Endothelial cell of umbilical vein (primary cell): ENCODE results near the gene FOXL2. TPM values are rescaled to one million over a fixed set of nuclear protein-coding genes. Genes with fewer than 3 reads are reported as not detected.

ENCODE experiments used
- BruUV-seq: library from RNA; stranded (reverse); fragments of 400-500 nt; replicated peaks from 2 replicates; lab custom pipeline; 2021; lab: Mats Ljungman, UMichigan
- CTCF ChIA-PET: fragments of 300-600, 350-600 bp; sonication (Branson Sonifier 250); formaldehyde crosslinking; loops from one replicate; lab custom pipeline; 2021; ENCODE audit warnings: antibody characterized with exemption, inconsistent platforms; lab: Charles Lee
- POLR2A ChIA-PET: fragments of 300-600, 350-600 bp; sonication (Branson Sonifier 250); formaldehyde crosslinking; loops from one replicate; lab custom pipeline; 2021; ENCODE audit warnings: antibody characterized with exemption, inconsistent platforms; lab: Charles Lee
- DNase-seq: peaks from one replicate; pipeline ENCODE4 v3.0.0-alpha.2; 2011; ENCODE audit warnings: low read depth, low spot score
- FAIRE-seq: peaks from 2 replicates; lab custom pipeline; 2011; peaks lifted over from hg19 to GRCh38; lab: Jason Lieb, UNC
- H2AFZ ChIP-seq: 2 replicates; pipeline ENCODE4 v1.6.0; 2012; ENCODE audit warnings: low read depth, low read length, control low read depth, inconsistent platforms
- H3K27ac ChIP-seq: 2 replicates; pipeline ENCODE4 v1.5.1; 2011; ENCODE audit warnings: low read depth, mild to moderate bottlenecking, control low read depth, low read length, moderate library complexity; ENCODE audit not compliant: insufficient read depth
- H3K27me3 ChIP-seq, 2 experiments: 2 replicates each; pipeline versions ENCODE4 v1.6.0 to v1.6.1; 2011; ENCODE audit warnings: low read length in 2 of 2, mixed read lengths in 1 of 2; ENCODE audit not compliant: control insufficient read depth in 2 of 2, insufficient read depth in 2 of 2
- H3K36me3 ChIP-seq, 2 experiments: 2 replicates in 1 of 2; 3 replicates in 1 of 2; pipeline ENCODE4 v1.5.1; 2011; ENCODE audit warnings: low read length in 2 of 2, mild to moderate bottlenecking in 1 of 2, moderate library complexity in 1 of 2; ENCODE audit not compliant: control insufficient read depth in 2 of 2, insufficient read depth in 2 of 2; ENCODE audit errors: extremely low read depth in 1 of 2
- H3K4me1 ChIP-seq: 3 replicates; pipeline ENCODE4 v1.5.1; 2011; ENCODE audit warnings: mild to moderate bottlenecking, low read length; ENCODE audit not compliant: control insufficient read depth, insufficient read depth; ENCODE audit errors: extremely low read depth
- H3K4me2 ChIP-seq: 2 replicates; pipeline ENCODE4 v1.6.1; 2011; ENCODE audit warnings: low read length, control low read depth, mixed read lengths; ENCODE audit not compliant: insufficient read depth
- H3K4me3 ChIP-seq, 3 experiments: fragments of 200-600 bp in 1 of 3; sonication (generic), shearing (Covaris generic) in 1 of 3; replicated peaks in 1 of 3; 2 replicates each; pipeline ENCODE4 v1.5.1; 2011 to 2016; ENCODE audit warnings: control low read depth in 3 of 3, low read length in 3 of 3, mild to moderate bottlenecking in 2 of 3, inconsistent platforms in 1 of 3, low read depth in 1 of 3, moderate library complexity in 1 of 3; ENCODE audit not compliant: insufficient read depth in 1 of 3
- H3K79me2 ChIP-seq: 2 replicates; pipeline ENCODE4 v1.6.0; 2012; ENCODE audit warnings: low read length, inconsistent platforms; ENCODE audit not compliant: control insufficient read depth, insufficient read depth
- H3K9ac ChIP-seq: replicated peaks from 2 replicates; pipeline ENCODE3; 2011; ENCODE audit warnings: low read length, control low read depth; ENCODE audit not compliant: insufficient read depth; ENCODE audit errors: extremely low read depth
- H3K9me1 ChIP-seq: replicated peaks from 3 replicates; pipeline ENCODE4 v1.6.0; 2011; ENCODE audit warnings: mild to moderate bottlenecking, low read length; ENCODE audit not compliant: control insufficient read depth, insufficient read depth; ENCODE audit errors: extremely low read depth
- H3K9me3 ChIP-seq: replicated peaks from 2 replicates; pipeline ENCODE4 v1.5.1; 2012; ENCODE audit warnings: low read length, inconsistent platforms; ENCODE audit not compliant: control insufficient read depth, insufficient read depth
- H4K20me1 ChIP-seq: replicated peaks from 2 replicates; pipeline ENCODE3; 2011; ENCODE audit warnings: mild to moderate bottlenecking, low read length; ENCODE audit not compliant: control insufficient read depth, insufficient read depth; ENCODE audit errors: extremely low read depth
- EZH2 ChIP-seq: IDR thresholded peaks from 2 replicates; pipeline ENCODE4 v1.6.1; 2012; ENCODE audit warnings: borderline replicate concordance, low read depth, mild to moderate bottlenecking, moderate library complexity, low read length, inconsistent platforms; ENCODE audit not compliant: severe bottlenecking
- FOS ChIP-seq: IDR thresholded peaks from 2 replicates; pipeline ENCODE4 v1.6.1; 2011; ENCODE audit warnings: mild to moderate bottlenecking, low read length, moderate library complexity, borderline replicate concordance; ENCODE audit not compliant: insufficient read depth
- GATA2 ChIP-seq: IDR thresholded peaks from 2 replicates; pipeline ENCODE4 v1.7.0; 2011; ENCODE audit warnings: low read depth, mild to moderate bottlenecking, moderate library complexity, mixed read lengths, low read length; ENCODE audit not compliant: insufficient read length, insufficient read depth
- JUN ChIP-seq: IDR thresholded peaks from 2 replicates; pipeline ENCODE4 v1.6.1; 2011; ENCODE audit warnings: borderline replicate concordance, low read depth; ENCODE audit not compliant: insufficient read length, insufficient read depth
- MYC ChIP-seq: IDR thresholded peaks from one replicate; pipeline ENCODE4 v1.6.1; 2011; ENCODE audit warnings: mild to moderate bottlenecking, low read depth, low read length
- POLR2A ChIP-seq: IDR thresholded peaks from 2 replicates; pipeline ENCODE4 v1.6.1; 2012; ENCODE audit warnings: low read depth, mild to moderate bottlenecking, control low read depth, low read length
- POLR2AphosphoS5 ChIP-seq: IDR thresholded peaks from 2 replicates; pipeline ENCODE4 v1.6.1; 2012; ENCODE audit warnings: low read depth, mild to moderate bottlenecking, control low read depth, low read length, moderate library complexity; ENCODE audit not compliant: insufficient read depth
- dilution Hi-C: fragments of 300-500 bp; cut with MboI; formaldehyde crosslinking; loops from one replicate; pipeline ENCODE4 v1.15.0; 2019; ENCODE audit warnings: low sequenced_read_pairs; ENCODE audit not compliant: extremely low pct_ligation_motif_present
- intact Hi-C: fragments of 100-400 bp; cut with micrococcal nuclease; formaldehyde crosslinking; loops from one replicate; pipeline ENCODE4 v1.10.0; 2022
- polyA plus RNA-seq, 4 experiments: library from polyadenylated mRNA; depleted of rRNA in 3 of 4; stranded (reverse) in 3 of 4; unstranded in 1 of 4; fragments of >200 nt; gene quantifications; 2 replicates each; pipeline versions ENCODE4 v1.2.1 to v1.2.3, GENCODE V29; 2011 to 2012; ENCODE audit warnings: missing spikeins in 1 of 4
- total RNA-seq: library from RNA; stranded (reverse); gene quantifications from 2 replicates; pipeline ENCODE4 v1.2.3, GENCODE V29; 2021
- TF ChIP-seq, protein P1 (sequence below), 2 donors: IDR thresholded peaks; 1 replicate in 1 of 2; 2 replicates in 1 of 2; pipeline ENCODE4 v1.5.1; 2011; ENCODE audit warnings: low read length in 2 of 2, mild to moderate bottlenecking in 2 of 2, moderate library complexity in 2 of 2, control low read depth in 1 of 2, inconsistent platforms in 1 of 2, low read depth in 1 of 2; ENCODE audit not compliant: insufficient read depth in 1 of 2; ENCODE audit errors: extremely low read depth in 1 of 2
- TF ChIP-seq, protein P2 (sequence below): IDR thresholded peaks from 2 replicates; pipeline ENCODE4 v1.6.1; 2011; ENCODE audit not compliant: insufficient read depth, insufficient read length

Gene FOXL2
- total and polyA plus RNA-seq, 2 donors (not counting 3 experiments of a cell fraction or from before 2014, with no cell fraction given) = not detected

DNA sequence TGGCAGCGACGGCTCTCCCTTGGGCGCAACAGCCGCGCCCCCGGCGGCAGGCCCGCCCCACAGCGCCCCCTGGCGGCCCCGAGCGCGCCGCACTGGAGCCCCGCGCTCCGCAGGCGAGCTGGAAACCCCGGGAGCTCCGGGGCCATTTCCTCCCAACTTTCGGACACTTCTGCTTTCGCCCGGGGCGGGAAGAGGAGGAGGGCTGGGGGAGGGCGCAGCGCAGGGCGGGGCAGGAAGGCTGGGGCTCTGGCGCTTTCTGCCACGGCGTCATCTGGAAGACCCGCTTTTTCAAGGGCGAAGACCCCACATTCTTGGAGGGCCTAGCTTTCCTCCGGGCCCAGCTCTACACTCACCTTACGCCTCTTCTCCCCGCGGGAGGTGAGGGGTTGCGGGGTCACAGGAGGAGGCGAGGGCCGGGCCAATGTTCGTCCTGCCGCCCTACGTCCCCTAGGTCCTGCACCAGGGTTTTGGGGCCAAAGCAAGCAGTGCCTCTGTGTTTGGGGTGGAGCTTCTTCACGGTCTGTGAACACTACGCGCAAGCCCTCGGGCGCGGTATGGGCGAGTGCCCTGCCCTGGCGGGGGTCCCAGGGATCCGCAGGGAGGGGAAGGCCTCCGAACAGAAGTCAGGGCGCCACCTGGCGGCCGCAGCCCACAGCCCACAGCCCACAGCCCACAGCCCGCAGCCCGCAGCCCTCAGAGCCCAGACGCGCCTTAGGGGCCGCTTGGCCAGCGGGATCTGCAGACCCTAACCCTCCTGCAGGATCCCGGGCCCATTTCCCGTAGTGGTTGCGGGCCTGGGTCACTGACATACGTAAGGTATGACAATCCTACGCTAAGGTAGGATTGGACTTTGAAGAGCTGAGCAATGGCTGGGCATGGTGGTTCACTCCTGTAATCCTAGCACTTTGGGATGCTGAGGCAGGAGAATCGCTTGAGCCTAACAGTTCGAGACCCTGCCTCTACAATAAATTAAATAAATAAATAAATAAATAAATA is 31.1 kb downstream of the FOXL2 start:
- Histone ChIP-seq H3K4me1 (peaks cover 8% of the 10 kb centered on the region), H3K27me3 (no peaks in the 10 kb centered on the region), H3K9ac (peak overlapping the region; percentile 83), H2AFZ (peak overlapping the region; percentile 80), H4K20me1 (no peaks in the 10 kb centered on the region), H3K79me2 (no peaks in the 10 kb centered on the region), H3K4me3 (peak overlapping the region; percentile 12 to 81 (median 64)), H3K27ac (peak overlapping the region; percentile 74), H3K9me1 (no peaks in the 10 kb centered on the region), H3K9me3 (no peaks in the 10 kb centered on the region), H3K36me3 (no peaks in the 10 kb centered on the region), H3K4me2 (peak overlapping the region; percentile 77)
- FAIRE-seq (peak; percentile 69), DNase-seq (peak; percentile 88)
- intact Hi-C loops = loop anchor here (1.0 to 2.0 kb wide), 10 partner anchors 24 to 436 kb away; partner anchors contain the start of genes CEP70, FAIM and PIK3CB
- POLR2A ChIA-PET = interaction anchor here (0.7 to 1.7 kb wide), 7 partner anchors 10 to 322 kb away, joined by 3 to 11 read pairs (median 4); partner anchors contain the start of gene CEP70
- dilution Hi-C loops = no loop called here
- CTCF ChIA-PET = interaction anchor here (0.6 to 13.0 kb wide), 118 partner anchors 9 to 863 kb away, joined by 3 to 862 read pairs (median 6); partner anchors contain the start of genes CEP70, DBR1, ESYT3 and FAIM
- TF ChIP-seq MYC = no peak
- no peak for TF ChIP-seq FOS
- TF ChIP-seq POLR2AphosphoS5 = peak; percentile 35
- TF ChIP-seq, protein P1, sequence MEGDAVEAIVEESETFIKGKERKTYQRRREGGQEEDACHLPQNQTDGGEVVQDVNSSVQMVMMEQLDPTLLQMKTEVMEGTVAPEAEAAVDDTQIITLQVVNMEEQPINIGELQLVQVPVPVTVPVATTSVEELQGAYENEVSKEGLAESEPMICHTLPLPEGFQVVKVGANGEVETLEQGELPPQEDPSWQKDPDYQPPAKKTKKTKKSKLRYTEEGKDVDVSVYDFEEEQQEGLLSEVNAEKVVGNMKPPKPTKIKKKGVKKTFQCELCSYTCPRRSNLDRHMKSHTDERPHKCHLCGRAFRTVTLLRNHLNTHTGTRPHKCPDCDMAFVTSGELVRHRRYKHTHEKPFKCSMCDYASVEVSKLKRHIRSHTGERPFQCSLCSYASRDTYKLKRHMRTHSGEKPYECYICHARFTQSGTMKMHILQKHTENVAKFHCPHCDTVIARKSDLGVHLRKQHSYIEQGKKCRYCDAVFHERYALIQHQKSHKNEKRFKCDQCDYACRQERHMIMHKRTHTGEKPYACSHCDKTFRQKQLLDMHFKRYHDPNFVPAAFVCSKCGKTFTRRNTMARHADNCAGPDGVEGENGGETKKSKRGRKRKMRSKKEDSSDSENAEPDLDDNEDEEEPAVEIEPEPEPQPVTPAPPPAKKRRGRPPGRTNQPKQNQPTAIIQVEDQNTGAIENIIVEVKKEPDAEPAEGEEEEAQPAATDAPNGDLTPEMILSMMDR (IDR thresholded peaks at IDR 0.05; ENCODE audit: extremely low read depth in 1 of 2, insufficient read depth in 1 of 2, low read depth in 1 of 2, low read length in 2 of 2) = peak; percentile 92 to 97
- no peak for TF ChIP-seq JUN
- no peak for TF ChIP-seq EZH2
- no peak for TF ChIP-seq POLR2A
- TF ChIP-seq GATA2 = no peak
- TF ChIP-seq, protein P2, sequence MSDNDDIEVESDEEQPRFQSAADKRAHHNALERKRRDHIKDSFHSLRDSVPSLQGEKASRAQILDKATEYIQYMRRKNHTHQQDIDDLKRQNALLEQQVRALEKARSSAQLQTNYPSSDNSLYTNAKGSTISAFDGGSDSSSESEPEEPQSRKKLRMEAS = no peak
- BruUV-seq = TSS peak; percentile 84
